ENCODE results near the gene VCP. TPM values are rescaled to one million over a fixed set of nuclear protein-coding genes. Genes with fewer than 3 reads are reported as not detected.
A peak's percentile ranks its signal among the peaks of the same experiment; 100 is the strongest.

The VCP gene
- total and polyA plus RNA-seq, 9 of the 15 experiments (the other 6 are each of a cell fraction or from before 2014, with no cell fraction given): 7.1 to 257 (median 199) TPM

GRCh38 chr9:35111001-35111933, 38.8 kb upstream of the VCP start (continued):
- peak; percentile 52; the same call in 1 of the 2 replicates for TF ChIP-seq ARID4B (CRISPR knock-in tag; IDR thresholded peaks at IDR 0.05)
- no peak for TF ChIP-seq ZNF395 (CRISPR knock-in tag; IDR thresholded peaks at IDR 0.05)
- peak in 1 of 3 experiments; percentile 43; a peak in 1 of 6 replicates for TF ChIP-seq ZBTB11 (CRISPR knock-in tag; IDR thresholded peaks at IDR 0.05)
- TF ChIP-seq RB1 (IDR thresholded peaks at IDR 0.05; ENCODE audit: low read depth): 0 out of 2 replicates have a peak, but pooled peaks have one; percentile 16
- TF ChIP-seq YY1 (IDR thresholded peaks at IDR 0.05; ENCODE audit: borderline replicate concordance in 1 of 3, control insufficient read depth in 1 of 3, extremely low read depth in 1 of 3, insufficient read depth in 3 of 3, insufficient read length in 1 of 3, insufficient replicate concordance in 2 of 3, low read depth in 1 of 3, low read length in 2 of 3): peak in 1 of 3 experiments; percentile 16
- TF ChIP-seq ZNF586 (CRISPR knock-in tag; conservative IDR thresholded peaks at IDR 0.05): no peak
- TF ChIP-seq FOS (IDR thresholded peaks at IDR 0.05; ENCODE audit: extremely low read depth, insufficient read length): peak; percentile 43
- TF ChIP-seq ESRRA (IDR thresholded peaks at IDR 0.05; ENCODE audit: borderline replicate concordance, low read depth): no peak
- TF ChIP-seq ZEB2 (IDR thresholded peaks at IDR 0.05): no peak
- TF ChIP-seq POLR2G (IDR thresholded peaks at IDR 0.05; ENCODE audit: low read depth, low read length): peak; percentile 75
- no peak for TF ChIP-seq EP400 (IDR thresholded peaks at IDR 0.05)
- TF ChIP-seq ZFX (CRISPR knock-in tag; IDR thresholded peaks at IDR 0.05): peak; percentile 39
- TF ChIP-seq NKRF (IDR thresholded peaks at IDR 0.05; ENCODE audit: borderline replicate concordance): no peak

All from K562 (cell line).